Forelimb muscle (tissue), 1 donor: ENCODE measurements around the gene TEAD3. TPM values are rescaled to one million over a fixed set of nuclear protein-coding genes. Genes with fewer than 3 reads are reported as not detected.
"Not testable (repeated sequence)": the region's sequence is repeated elsewhere in the genome, so short reads cannot be mapped to it uniquely, and the experiment has no call there.

Experiments used
- DNase-seq: peaks from one replicate; pipeline ENCODE4 v3.0.0-alpha.2; 2013; ENCODE audit warnings: low read depth
- polyA plus RNA-seq: library from polyadenylated mRNA; unstranded; fragments of 120-200 nt; gene quantifications from one replicate; pipeline ENCODE4 v1.2.1, GENCODE V29; 2013; ENCODE audit not compliant: insufficient read length

The TEAD3 gene
- polyA plus RNA-seq, 1 donor = 75.7 TPM

DNA sequence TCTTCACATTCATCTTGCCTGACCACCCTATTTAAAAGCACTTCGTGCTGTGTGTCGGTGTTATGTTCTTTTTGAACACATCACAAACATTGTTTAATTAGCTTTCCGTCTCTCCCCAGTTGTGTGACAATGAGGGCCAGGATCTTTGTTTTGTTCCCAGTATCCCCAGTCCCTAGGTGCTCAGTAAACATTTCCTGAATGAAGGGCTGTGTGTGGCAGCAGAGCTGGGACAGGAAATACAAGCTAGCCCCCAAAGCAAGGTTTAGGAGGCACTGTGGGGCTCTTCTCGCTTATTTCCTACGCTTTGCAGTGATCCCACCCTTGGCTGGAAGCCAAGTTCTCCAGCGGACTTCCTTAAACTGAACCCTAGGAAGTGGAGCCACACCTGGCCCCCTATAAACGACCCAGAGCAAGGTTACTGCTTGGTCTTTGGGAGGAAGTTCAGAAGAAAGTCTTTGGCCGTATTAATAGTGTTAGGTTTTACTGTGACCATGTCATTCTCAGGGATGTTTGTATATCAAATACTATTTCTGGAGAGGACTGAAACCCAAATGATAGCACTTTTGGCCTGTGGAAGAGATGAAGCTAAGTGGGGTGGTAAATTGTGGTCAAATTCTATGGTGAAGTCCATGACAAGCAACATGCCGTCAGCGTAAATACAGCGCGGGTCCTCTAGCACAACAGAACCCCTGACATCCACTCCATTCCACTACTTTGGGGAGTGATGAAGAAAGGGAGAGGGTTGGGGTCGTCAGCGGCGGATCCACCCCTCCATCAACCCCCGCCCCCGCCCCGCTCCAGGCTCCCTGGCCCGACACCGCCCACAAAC, 45.3 kb downstream of the TEAD3 start:
- no peak for DNase-seq

DNA sequence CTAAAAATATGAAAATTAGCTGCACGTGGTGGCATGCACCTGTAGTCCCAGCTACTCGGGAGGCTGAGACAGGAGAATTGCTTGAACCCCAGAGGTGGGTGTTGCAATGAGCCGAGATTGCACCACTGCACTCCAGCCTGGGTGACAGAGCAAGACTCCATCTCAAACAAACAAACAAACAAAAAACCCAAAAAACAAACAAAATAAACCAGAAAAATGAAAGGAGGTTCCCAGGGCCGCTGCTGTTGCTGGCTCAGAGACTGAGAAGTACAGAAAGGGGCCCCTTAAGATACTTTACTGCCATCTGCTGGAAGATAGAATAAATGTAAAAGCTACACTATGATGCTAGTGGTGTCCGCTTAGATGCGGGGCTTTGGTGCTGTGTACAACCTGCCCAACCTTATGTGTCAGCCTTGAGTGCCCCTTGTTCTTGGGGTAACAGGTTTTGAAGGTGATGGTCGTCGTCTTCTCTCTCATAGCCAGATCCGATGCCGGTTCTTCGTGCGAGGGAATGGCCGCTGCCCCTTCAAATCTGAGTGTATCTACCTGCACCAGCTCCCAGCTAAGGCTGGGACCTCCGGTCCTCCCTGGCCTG, 47.5 kb downstream of the TEAD3 start:
- DNase-seq = no peak

- no peak for DNase-seq
These were observed 48.7 kb downstream of the TEAD3 start for GRCh38 chr6:35448191-35448590.

GRCh38 chr6:35445691-35446090, 51.2 kb downstream of the TEAD3 start:
- DNase-seq = no peak

- DNase-seq = no peak
These were observed 53.4 kb downstream of the TEAD3 start for GRCh38 chr6:35443341-35444030.

DNA sequence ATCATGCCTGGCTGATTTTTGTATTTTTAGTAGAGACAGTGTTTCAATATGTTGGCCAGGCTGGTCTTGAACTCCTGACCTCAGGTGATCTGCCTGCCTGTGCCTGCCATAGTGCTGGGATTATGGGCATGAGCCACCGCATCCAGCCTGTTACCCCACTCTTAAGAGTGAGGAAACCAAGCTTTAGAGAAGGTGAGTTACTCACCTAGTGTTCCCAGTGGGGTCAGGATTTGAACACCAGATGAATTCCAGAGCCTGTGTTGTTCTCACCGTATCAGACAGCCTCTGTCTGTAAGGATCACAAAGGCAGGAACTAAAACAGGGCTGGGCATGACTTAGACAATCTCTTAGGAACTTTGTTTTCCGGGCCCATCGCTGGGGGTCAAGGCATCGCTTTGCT, 54.2 kb downstream of the TEAD3 start:
- DNase-seq = no peak

DNA sequence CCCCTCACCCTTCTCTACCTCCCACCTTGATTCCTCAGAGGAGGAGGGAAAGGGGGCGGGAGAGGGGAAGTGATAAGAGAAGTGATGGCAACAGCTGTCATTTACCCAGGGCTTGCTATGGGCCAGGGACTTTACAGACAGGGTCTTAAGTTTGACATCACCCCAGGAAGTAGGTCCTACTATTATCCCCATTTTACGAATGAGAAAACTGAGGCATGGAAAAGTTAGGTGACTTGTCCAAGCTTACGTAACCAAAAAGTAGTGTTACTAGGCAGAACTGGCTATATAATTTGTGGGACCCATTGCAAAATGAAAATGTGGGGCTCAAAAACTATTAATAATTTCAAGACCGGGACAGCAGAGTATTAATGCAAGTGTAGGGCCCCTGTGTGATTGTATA, 55.2 kb downstream of the TEAD3 start:
- no peak for DNase-seq

- DNase-seq = no peak
These were observed 55.7 kb downstream of the TEAD3 start for GRCh38 chr6:35441205-35441604.

GRCh38 chr6:35439308-35439707, 57.6 kb downstream of the TEAD3 start:
- DNase-seq = no peak

- DNase-seq = not testable (repeated sequence)
These were observed 58.4 kb downstream of the TEAD3 start for GRCh38 chr6:35438378-35439065.

GRCh38 chr6:35436071-35436857, 60.6 kb downstream of the TEAD3 start:
- no peak for DNase-seq

- DNase-seq = no peak
These were observed 61.6 kb downstream of the TEAD3 start for GRCh38 chr6:35435074-35435837.

GRCh38 chr6:35432702-35433101, 64.2 kb downstream of the TEAD3 start:
- not testable (repeated sequence) for DNase-seq

- DNase-seq = no peak
These were observed 64.6 kb downstream of the TEAD3 start for GRCh38 chr6:35432291-35432690.

GRCh38 chr6:35429463-35429862, 67.4 kb downstream of the TEAD3 start:
- no peak for DNase-seq

- DNase-seq = no peak
These were observed 68.3 kb downstream of the TEAD3 start for GRCh38 chr6:35428421-35429149.

DNA sequence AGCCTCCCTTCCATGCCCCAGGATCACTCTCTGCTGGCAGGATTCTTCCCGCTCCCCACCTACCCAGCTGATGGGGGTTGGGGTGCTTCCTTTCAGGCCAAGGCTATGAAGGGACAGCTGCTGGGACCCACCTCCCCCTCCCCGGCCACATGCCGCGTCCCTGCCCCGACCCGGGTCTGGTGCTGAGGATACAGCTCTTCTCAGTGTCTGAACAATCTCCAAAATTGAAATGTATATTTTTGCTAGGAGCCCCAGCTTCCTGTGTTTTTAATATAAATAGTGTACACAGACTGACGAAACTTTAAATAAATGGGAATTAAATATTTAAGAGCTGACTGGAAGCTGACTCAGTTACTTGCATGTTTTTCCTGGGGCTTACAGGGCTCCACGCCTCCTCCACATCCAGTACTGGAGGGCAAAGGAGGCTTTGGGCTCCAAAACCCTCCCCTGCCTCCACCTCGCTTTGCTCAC, 69.0 kb downstream of the TEAD3 start:
- no peak for DNase-seq

GRCh38 chr6:35427435-35427834, 69.4 kb downstream of the TEAD3 start:
- no peak for DNase-seq

DNA sequence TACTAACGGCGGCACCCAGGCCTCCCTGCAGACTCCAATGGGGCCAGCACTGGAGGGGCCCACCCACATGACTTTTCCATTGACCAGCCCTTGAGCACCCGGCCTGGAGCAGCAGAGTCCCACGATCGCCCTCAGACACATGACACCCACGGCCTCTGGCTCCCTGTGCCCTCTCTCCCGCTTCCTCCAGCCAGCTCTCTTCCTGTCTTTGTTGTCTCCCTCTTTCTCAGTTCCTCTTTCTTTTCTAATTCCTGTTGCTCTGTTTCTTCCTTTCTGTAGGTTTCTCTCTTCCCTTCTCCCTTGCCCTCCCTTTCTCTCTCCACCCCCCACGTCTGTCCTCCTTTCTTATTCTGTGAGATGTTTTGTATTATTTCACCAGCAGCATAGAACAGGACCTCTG, 70.8 kb downstream of the TEAD3 start:
- no peak for DNase-seq

DNA sequence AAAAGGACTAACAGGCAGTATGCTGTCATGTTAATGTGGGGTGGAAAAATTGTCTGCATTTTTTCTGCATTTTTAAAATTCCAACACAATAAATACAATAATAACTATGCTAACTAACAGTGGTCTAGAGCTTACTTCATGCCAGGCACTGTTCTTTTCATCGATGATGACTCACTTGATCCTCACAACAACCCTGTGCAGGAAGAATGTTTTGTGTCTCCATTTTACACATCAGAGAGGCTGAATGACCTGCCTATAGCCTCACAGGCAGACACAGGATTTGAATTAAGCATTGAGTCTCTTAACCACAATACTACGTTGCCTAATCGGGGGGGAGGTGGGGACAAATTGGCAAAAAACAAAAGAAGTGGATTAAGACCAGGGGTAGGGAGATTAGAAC, 71.6 kb downstream of the TEAD3 start:
- no peak for DNase-seq
